Testis (tissue), 3 donors: ENCODE data around the gene NDST3. TPM values are rescaled to one million over a fixed set of nuclear protein-coding genes. Genes with fewer than 3 reads are reported as not detected.

Source experiments
- DNase-seq: peaks from one replicate; pipeline ENCODE4 v3.0.0-alpha.2; 2019
- H3K27ac ChIP-seq, 2 donors: fragments of 200-600 bp; sonication (generic); one replicate each; pipeline ENCODE4 v1.5.1; 2019
- H3K27me3 ChIP-seq: fragments of 200-600 bp; sonication (generic); one replicate; pipeline ENCODE4 v1.5.1; 2019
- H3K36me3 ChIP-seq: fragments of 200-600 bp; sonication (generic); one replicate; pipeline ENCODE4 v1.5.1; 2017; ENCODE audit warnings: low read depth; ENCODE audit errors: missing control alignments
- H3K4me1 ChIP-seq: fragments of 200-600 bp; sonication (generic); one replicate; pipeline ENCODE4 v1.5.1; 2019
- H3K4me3 ChIP-seq, 2 donors: fragments of 200-600 bp; sonication (generic); one replicate each; pipeline ENCODE4 v1.5.1; 2017 to 2019
- H3K9me3 ChIP-seq: fragments of 200-600 bp; sonication (generic); one replicate; pipeline ENCODE4 v1.5.1; 2017
- CTCF ChIP-seq, 3 experiments: fragments of 450-650 bp in 2 of 3; fragments of 200-600 bp in 1 of 3; sonication (generic) in 1 of 3; IDR thresholded peaks; one replicate each; pipeline ENCODE4 v1.5.1; 2016 to 2019; ENCODE audit warnings: antibody characterized with exemption in 3 of 3, mild to moderate bottlenecking in 2 of 3, moderate library complexity in 1 of 3
- POLR2A ChIP-seq: fragments of 450-650 bp; IDR thresholded peaks from one replicate; pipeline ENCODE4 v1.6.1; 2017; ENCODE audit warnings: antibody characterized with exemption, mild to moderate bottlenecking, moderate library complexity
- whole genome bisulfite sequencing, 2 donors: methylation state at CpG; one replicate each; pipeline ENCODE4 v1.1.5; 2018; 5-methylcytosine and 5-hydroxymethylcytosine counted together
- intact Hi-C: fragments of 100-400 bp; cut with DNase I; formaldehyde crosslinking; loops from one replicate; pipeline ENCODE4 v1.15.1; 2023; ENCODE audit warnings: low total_unique reads
- polyA plus RNA-seq: library from polyadenylated mRNA; stranded (reverse); fragments of 350-450 nt; fragmentation: Illumina TruSeq; extraction: RNeasy Lipid Tissue Mini Kit (QIAGEN cat#74804); gene quantifications from one replicate; pipeline ENCODE4 v1.2.3, GENCODE V29; 2014; ENCODE audit warnings: low read depth, low replicate concordance; ENCODE audit not compliant: insufficient read depth
- total RNA-seq, 2 donors: library from RNA; depleted of rRNA; stranded (reverse); fragments of >200 nt; gene quantifications; one replicate each; pipeline ENCODE4 v1.2.3, GENCODE V29; 2016

Gene NDST3
- total and polyA plus RNA-seq, 3 donors from 2014 or later: 0.11 to 0.50 (median 0.47) TPM

- WGBS, 2 donors: 53 to 61% methylated on average over 4 of the region's 4 CpGs
- Histone ChIP-seq H3K9me3 (no peaks in the 10 kb centered on the region), H3K4me1 (no peaks in the 10 kb centered on the region), H3K27ac (no peak overlapping the region), H3K27me3 (no peaks in the 10 kb centered on the region), H3K4me3 (no peak overlapping the region), H3K36me3 (no peaks in the 10 kb centered on the region)
- intact Hi-C loops: no loop called here
- no peak for DNase-seq
- TF ChIP-seq CTCF (IDR thresholded peaks at IDR 0.05): no peak
- no peak for TF ChIP-seq POLR2A
Measured at GRCh38 chr4:118173956-118174725, 139.9 kb downstream of the NDST3 start.

GRCh38 chr4:118175506-118175905 lies 141.2 kb downstream of the NDST3 start:
- intact Hi-C loops: no loop called here
- Histone ChIP-seq H3K27ac (no peak overlapping the region), H3K36me3 (no peaks in the 10 kb centered on the region), H3K4me3 (no peak overlapping the region), H3K9me3 (no peaks in the 10 kb centered on the region), H3K27me3 (no peaks in the 10 kb centered on the region), H3K4me1 (no peaks in the 10 kb centered on the region)
- DNase-seq: no peak
- 61 to 66% methylated on average over 4 of the region's 4 CpGs for WGBS, 2 donors
- TF ChIP-seq POLR2A (no peak), CTCF (IDR thresholded peaks at IDR 0.05) (no peak)

- Histone ChIP-seq H3K36me3 (no peaks in the 10 kb centered on the region), H3K27me3 (no peaks in the 10 kb centered on the region), H3K4me1 (no peaks in the 10 kb centered on the region), H3K9me3 (no peaks in the 10 kb centered on the region), H3K27ac (no peak overlapping the region), H3K4me3 (no peak overlapping the region)
- intact Hi-C loops: no loop called here
- TF ChIP-seq CTCF (IDR thresholded peaks at IDR 0.05): no peak
- no peak for DNase-seq
Measured at GRCh38 chr4:118177126-118177525, 142.8 kb downstream of the NDST3 start.

- H3K4me3 ChIP-seq: no peak overlapping the region
- TF ChIP-seq POLR2A: no peak
- no peak for TF ChIP-seq CTCF (IDR thresholded peaks at IDR 0.05)
- H3K36me3 ChIP-seq: no peaks in the 10 kb centered on the region
- H3K27me3 ChIP-seq: no peaks in the 10 kb centered on the region
- intact Hi-C loops: no loop called here
- no peaks in the 10 kb centered on the region for H3K4me1 ChIP-seq
- no peak overlapping the region for H3K27ac ChIP-seq
- H3K9me3 ChIP-seq: no peaks in the 10 kb centered on the region
- no peak for DNase-seq
- WGBS, 2 donors: 88 to 89% methylated on average over 2 of the region's 2 CpGs
Measured at GRCh38 chr4:118180776-118181175, 146.5 kb downstream of the NDST3 start.

- H3K27me3 ChIP-seq: no peaks in the 10 kb centered on the region
- H3K4me3 ChIP-seq: no peak overlapping the region
- intact Hi-C loops: no loop called here
- no peak for DNase-seq
- no peak for TF ChIP-seq CTCF (IDR thresholded peaks at IDR 0.05)
- no peak for TF ChIP-seq POLR2A
- no peak overlapping the region for H3K27ac ChIP-seq
- H3K4me1 ChIP-seq: no peaks in the 10 kb centered on the region
- H3K36me3 ChIP-seq: no peaks in the 10 kb centered on the region
- H3K9me3 ChIP-seq: no peaks in the 10 kb centered on the region
- WGBS, 2 donors: 79 to 88% methylated on average over 2 of the region's 2 CpGs
Measured at GRCh38 chr4:118190903-118191302, 156.6 kb downstream of the NDST3 start.
